Liver (tissue), 3 donors: ENCODE measurements around the gene XK.

Experiments used
- FOXA1 ChIP-seq: IDR thresholded peaks from 2 replicates; pipeline ENCODE4 v1.6.1; 2016; ENCODE audit warnings: antibody characterized with exemption
- JUND ChIP-seq, 2 donors: IDR thresholded peaks; 2 replicates each; pipeline ENCODE4 v1.6.1; 2016; ENCODE audit warnings: antibody characterized with exemption in 2 of 2
- RAD21 ChIP-seq, 2 donors: IDR thresholded peaks; 2 replicates each; pipeline ENCODE4 v1.6.1; 2016; ENCODE audit warnings: antibody characterized with exemption in 2 of 2, mild to moderate bottlenecking in 2 of 2
- RXRA ChIP-seq, 2 donors: IDR thresholded peaks; 2 replicates each; pipeline ENCODE4 v1.6.1; 2017 to 2018; ENCODE audit warnings: antibody characterized with exemption in 2 of 2, mild to moderate bottlenecking in 1 of 2
- SP1 ChIP-seq: IDR thresholded peaks from 2 replicates; pipeline ENCODE4 v1.6.1; 2018; ENCODE audit warnings: antibody characterized with exemption, mild to moderate bottlenecking
- TAF1 ChIP-seq: conservative IDR thresholded peaks from 2 replicates; pipeline ENCODE4 v1.6.1; 2016; ENCODE audit warnings: antibody characterized with exemption, mild to moderate bottlenecking
- YY1 ChIP-seq: IDR thresholded peaks from 2 replicates; pipeline ENCODE4 v1.6.1; 2016; ENCODE audit warnings: antibody characterized with exemption, mild to moderate bottlenecking
- TF ChIP-seq, protein P1 (sequence below): fragments of 150-350 bp; IDR thresholded peaks from 2 replicates; pipeline ENCODE4 v1.5.1; 2017; ENCODE audit warnings: improper control_type of control experiment, low read depth, low read length; ENCODE audit not compliant: missing input control
- TF ChIP-seq, protein P2 (sequence below): IDR thresholded peaks from 2 replicates; pipeline ENCODE4 v1.6.1; 2016; ENCODE audit warnings: antibody characterized with exemption
- TF ChIP-seq, protein P3 (sequence below): IDR thresholded peaks from 2 replicates; pipeline ENCODE4 v1.6.1; 2016; ENCODE audit warnings: antibody characterized with exemption
- TF ChIP-seq, protein P4 (sequence below): IDR thresholded peaks from 2 replicates; pipeline ENCODE4 v1.6.1; 2016; ENCODE audit warnings: antibody characterized with exemption
- TF ChIP-seq, protein P5 (sequence below): IDR thresholded peaks from 2 replicates; pipeline ENCODE4 v1.6.1; 2016; ENCODE audit warnings: antibody characterized with exemption, mild to moderate bottlenecking
- donor health status: healthy.
- donor health status: healthy.

DNA sequence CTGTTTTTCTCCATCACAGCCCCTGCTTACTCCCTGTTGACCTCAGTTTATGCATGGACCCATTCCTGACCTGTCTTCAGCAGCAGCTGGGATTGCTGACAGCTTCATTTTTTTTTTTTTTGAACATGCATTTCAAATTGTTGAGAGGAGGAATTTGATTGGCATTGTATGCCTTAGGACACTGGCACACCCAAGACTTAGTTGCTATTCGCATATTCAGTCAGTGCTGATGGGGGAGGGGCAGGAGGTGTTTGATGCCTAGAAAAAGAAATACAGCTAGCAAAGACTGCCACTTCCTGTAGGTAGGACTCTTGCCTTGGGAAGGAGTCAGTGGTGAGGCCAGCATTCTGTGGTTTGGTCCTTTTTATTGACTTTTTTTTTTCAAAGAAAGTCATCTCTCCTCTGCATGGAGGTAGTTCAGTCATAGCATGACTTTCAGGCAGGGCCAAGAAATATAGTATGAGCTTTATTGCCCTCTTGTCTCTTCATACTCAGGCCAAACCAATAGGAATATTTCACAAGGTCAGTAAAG lies 33.6 kb upstream of the XK start:
- TF ChIP-seq, protein P1, sequence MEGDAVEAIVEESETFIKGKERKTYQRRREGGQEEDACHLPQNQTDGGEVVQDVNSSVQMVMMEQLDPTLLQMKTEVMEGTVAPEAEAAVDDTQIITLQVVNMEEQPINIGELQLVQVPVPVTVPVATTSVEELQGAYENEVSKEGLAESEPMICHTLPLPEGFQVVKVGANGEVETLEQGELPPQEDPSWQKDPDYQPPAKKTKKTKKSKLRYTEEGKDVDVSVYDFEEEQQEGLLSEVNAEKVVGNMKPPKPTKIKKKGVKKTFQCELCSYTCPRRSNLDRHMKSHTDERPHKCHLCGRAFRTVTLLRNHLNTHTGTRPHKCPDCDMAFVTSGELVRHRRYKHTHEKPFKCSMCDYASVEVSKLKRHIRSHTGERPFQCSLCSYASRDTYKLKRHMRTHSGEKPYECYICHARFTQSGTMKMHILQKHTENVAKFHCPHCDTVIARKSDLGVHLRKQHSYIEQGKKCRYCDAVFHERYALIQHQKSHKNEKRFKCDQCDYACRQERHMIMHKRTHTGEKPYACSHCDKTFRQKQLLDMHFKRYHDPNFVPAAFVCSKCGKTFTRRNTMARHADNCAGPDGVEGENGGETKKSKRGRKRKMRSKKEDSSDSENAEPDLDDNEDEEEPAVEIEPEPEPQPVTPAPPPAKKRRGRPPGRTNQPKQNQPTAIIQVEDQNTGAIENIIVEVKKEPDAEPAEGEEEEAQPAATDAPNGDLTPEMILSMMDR, result no peak
- TF ChIP-seq RAD21 (IDR thresholded peaks at IDR 0.05) (no peak), RXRA (IDR thresholded peaks at IDR 0.05) (no peak), SP1 (no peak), FOXA1 (no peak), JUND (IDR thresholded peaks at IDR 0.05) (no peak), TAF1 (no peak), YY1 (no peak)
- TF ChIP-seq, protein P2, sequence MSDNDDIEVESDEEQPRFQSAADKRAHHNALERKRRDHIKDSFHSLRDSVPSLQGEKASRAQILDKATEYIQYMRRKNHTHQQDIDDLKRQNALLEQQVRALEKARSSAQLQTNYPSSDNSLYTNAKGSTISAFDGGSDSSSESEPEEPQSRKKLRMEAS, result no peak
- TF ChIP-seq, protein P3, sequence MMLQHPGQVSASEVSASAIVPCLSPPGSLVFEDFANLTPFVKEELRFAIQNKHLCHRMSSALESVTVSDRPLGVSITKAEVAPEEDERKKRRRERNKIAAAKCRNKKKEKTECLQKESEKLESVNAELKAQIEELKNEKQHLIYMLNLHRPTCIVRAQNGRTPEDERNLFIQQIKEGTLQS, result no peak
- TF ChIP-seq, protein P4, sequence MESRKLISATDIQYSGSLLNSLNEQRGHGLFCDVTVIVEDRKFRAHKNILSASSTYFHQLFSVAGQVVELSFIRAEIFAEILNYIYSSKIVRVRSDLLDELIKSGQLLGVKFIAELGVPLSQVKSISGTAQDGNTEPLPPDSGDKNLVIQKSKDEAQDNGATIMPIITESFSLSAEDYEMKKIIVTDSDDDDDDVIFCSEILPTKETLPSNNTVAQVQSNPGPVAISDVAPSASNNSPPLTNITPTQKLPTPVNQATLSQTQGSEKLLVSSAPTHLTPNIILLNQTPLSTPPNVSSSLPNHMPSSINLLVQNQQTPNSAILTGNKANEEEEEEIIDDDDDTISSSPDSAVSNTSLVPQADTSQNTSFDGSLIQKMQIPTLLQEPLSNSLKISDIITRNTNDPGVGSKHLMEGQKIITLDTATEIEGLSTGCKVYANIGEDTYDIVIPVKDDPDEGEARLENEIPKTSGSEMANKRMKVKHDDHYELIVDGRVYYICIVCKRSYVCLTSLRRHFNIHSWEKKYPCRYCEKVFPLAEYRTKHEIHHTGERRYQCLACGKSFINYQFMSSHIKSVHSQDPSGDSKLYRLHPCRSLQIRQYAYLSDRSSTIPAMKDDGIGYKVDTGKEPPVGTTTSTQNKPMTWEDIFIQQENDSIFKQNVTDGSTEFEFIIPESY, result no peak
- TF ChIP-seq, protein P5, sequence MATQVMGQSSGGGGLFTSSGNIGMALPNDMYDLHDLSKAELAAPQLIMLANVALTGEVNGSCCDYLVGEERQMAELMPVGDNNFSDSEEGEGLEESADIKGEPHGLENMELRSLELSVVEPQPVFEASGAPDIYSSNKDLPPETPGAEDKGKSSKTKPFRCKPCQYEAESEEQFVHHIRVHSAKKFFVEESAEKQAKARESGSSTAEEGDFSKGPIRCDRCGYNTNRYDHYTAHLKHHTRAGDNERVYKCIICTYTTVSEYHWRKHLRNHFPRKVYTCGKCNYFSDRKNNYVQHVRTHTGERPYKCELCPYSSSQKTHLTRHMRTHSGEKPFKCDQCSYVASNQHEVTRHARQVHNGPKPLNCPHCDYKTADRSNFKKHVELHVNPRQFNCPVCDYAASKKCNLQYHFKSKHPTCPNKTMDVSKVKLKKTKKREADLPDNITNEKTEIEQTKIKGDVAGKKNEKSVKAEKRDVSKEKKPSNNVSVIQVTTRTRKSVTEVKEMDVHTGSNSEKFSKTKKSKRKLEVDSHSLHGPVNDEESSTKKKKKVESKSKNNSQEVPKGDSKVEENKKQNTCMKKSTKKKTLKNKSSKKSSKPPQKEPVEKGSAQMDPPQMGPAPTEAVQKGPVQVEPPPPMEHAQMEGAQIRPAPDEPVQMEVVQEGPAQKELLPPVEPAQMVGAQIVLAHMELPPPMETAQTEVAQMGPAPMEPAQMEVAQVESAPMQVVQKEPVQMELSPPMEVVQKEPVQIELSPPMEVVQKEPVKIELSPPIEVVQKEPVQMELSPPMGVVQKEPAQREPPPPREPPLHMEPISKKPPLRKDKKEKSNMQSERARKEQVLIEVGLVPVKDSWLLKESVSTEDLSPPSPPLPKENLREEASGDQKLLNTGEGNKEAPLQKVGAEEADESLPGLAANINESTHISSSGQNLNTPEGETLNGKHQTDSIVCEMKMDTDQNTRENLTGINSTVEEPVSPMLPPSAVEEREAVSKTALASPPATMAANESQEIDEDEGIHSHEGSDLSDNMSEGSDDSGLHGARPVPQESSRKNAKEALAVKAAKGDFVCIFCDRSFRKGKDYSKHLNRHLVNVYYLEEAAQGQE, result no peak
